Memory B cell (primary cell): ENCODE data around the gene RNF215.

ENCODE experiments used
- ATAC-seq: fragments of 150-1000 bp; cut with Tn5 transposase; 2 replicates; pipeline ENCODE4 v1.10.0; 2021; ENCODE audit warnings: low read depth, mild to moderate bottlenecking, moderate library complexity
- DNase-seq, 2 donors: peaks; one replicate each; pipeline ENCODE4 v3.0.0; 2022; ENCODE audit warnings: low spot score in 2 of 2
- H3K27ac Mint-ChIP-seq: one replicate; pipeline ENCODE4 v1.8.0; 2022; ENCODE audit warnings: mild to moderate bottlenecking, moderate library complexity, mixed read lengths
- H3K27me3 Mint-ChIP-seq: one replicate; pipeline ENCODE4 v1.8.0; 2022; ENCODE audit warnings: mixed read lengths
- H3K36me3 Mint-ChIP-seq: one replicate; pipeline ENCODE4 v1.8.0; 2022; ENCODE audit warnings: mild to moderate bottlenecking, mixed read lengths
- H3K4me1 Mint-ChIP-seq: one replicate; pipeline ENCODE4 v1.8.0; 2022; ENCODE audit warnings: mixed read lengths
- H3K4me3 Mint-ChIP-seq: one replicate; pipeline ENCODE4 v1.8.0; 2022; ENCODE audit warnings: mild to moderate bottlenecking, moderate library complexity, mixed read lengths
- H3K9me3 Mint-ChIP-seq: one replicate; pipeline ENCODE4 v1.8.0; 2022; ENCODE audit warnings: mixed read lengths

Gene RNF215

DNA sequence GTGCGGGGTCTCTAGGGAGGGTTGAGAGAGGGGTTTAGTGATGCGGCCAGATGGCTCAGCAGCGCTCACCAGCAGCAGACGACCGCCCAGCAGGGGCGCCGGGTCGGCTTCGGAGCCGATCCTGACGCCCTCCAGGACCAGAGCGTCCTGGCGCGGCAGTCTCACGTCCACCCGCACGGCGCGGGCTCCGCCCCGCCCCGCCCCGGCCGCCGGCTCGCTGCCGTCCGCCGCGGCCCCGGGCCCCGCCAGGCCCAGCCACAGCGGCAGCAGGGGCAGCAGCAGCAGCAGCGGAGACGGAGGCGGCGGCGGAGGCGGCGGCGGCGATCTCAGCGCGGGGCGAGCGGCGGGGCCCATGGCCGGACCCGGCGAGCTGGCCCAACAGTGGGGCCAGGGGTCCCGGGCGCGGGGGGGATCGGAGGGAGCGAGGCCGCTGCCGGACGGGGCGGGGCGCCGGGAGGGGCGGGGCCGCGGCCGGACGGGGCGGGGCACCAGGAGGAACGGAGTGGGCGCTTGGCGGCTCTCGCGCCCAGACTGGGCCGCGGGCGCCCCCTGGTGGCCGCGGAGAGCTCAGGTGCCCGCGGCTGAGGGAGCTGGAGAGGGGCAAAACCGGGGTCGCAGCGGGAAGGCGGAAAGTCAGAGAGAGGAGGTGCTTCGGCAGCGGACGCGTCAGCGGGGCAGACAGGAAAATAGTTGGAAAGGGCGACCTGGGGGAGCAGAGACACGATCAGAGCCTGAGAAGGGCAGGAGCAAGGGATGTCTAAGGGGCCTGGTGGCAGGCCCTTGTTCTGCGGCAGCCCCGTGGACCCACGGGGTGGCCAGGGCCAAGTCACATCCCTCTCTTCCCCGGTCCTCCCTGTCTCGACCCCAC lies at the start of gene RNF215:
Gene RNF215, minus strand, starts transcription at position 452 of the 868 bp plus-strand sequence. Its CDS starts 98 bp downstream, at position 354.
- no peaks in the 10 kb centered on the region for H3K9me3 Mint-ChIP-seq
- peaks cover 2% of the 10 kb centered on the region for H3K27me3 Mint-ChIP-seq
- ATAC-seq (peak; percentile 84), DNase-seq (peak; percentile 87 to 88)
- H3K4me3 Mint-ChIP-seq, result peak within 1 kb of the TSS; percentile 89
- H3K27ac Mint-ChIP-seq, result peak within 1 kb of the TSS; percentile 87
- H3K36me3 Mint-ChIP-seq, result no peaks in the 10 kb centered on the region
- H3K4me1 Mint-ChIP-seq, result peaks cover 21% of the 10 kb centered on the region

DNA sequence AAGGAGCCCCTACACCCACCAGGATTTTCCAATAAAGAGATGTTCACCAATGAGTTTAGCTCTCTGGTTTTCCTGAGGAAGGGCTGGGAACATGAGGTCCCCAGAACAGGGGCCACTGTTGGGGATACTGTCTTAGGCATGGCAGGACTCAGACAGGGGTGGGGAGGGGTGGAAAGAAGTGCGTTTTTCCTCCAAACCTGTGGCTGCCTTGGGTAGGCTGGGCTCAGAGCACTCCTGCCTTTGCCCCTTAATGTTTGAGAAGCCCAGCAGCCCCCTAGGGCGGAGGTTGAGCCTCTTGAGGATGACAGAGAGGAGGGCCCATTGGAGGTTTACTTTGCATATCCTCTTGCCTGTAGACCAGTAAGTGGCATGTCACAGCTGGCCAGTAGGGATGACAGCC lies 49.0 kb upstream of the RNF215 start:
- no peak for ATAC-seq
- H3K9me3 Mint-ChIP-seq, result peaks cover 14% of the 10 kb centered on the region
- peaks cover 17% of the 10 kb centered on the region for H3K36me3 Mint-ChIP-seq
- peaks cover 21% of the 10 kb centered on the region for H3K27me3 Mint-ChIP-seq
- H3K27ac Mint-ChIP-seq, result peak overlapping the region; percentile 98
- peaks cover 9% of the 10 kb centered on the region for H3K4me1 Mint-ChIP-seq
- no peak for DNase-seq
- peak overlapping the region; percentile 78 for H3K4me3 Mint-ChIP-seq

DNA sequence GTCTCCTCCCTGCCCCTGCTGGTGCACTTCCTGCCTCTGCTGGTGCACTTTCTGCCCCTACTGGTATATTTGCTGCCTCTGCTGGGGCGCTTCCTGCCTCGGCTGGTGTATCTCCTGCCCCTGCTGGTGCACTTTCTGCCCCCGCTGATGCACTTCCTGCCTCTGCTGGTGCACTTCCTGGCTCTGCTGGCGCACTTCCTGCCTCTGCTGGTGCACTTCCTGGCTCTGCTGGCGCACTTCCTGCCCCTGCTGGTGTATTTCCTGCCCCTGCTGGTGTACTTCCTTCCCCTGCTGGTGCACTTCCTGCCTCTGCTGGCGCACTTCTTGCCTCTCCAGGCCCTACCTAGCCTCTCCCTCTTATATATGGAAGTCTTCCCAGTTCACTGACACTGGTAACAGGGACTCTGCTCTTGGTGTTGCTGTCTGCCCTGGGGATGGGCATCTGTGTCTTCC lies 48.5 kb upstream of the RNF215 start:
- Mint-ChIP-seq H3K9me3 (peaks cover 14% of the 10 kb centered on the region), H3K4me1 (peaks cover 9% of the 10 kb centered on the region), H3K36me3 (peaks cover 17% of the 10 kb centered on the region), H3K4me3 (peak overlapping the region; percentile 78), H3K27ac (peak overlapping the region; percentile 98), H3K27me3 (peaks cover 17% of the 10 kb centered on the region)
- ATAC-seq, result peak; percentile 90
- DNase-seq, result peak; percentile 41 to 68

DNA sequence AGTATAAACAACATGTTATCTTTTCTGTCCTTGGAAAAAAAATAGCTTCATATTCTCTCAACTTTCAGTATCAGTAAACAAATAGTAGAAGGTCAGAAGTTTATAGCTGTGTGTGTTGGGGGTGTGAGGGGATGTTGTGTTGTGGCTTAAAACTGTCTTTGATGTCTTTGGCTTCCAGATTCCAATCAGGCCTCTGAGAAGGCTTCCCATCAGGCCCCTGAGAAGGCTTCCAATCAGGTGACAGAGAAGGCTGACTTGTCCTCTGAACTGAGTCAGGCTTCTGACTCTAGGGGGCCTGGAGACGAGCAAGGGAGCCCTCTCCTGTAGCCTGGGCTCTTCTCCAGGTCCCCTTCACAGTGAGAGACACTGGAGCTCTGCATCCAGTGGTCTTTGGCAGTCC lies 47.6 kb upstream of the RNF215 start:
- ATAC-seq (no peak), DNase-seq (no peak)
- H3K4me1 Mint-ChIP-seq, result peaks cover 9% of the 10 kb centered on the region
- no peak overlapping the region for H3K4me3 Mint-ChIP-seq
- peaks cover 14% of the 10 kb centered on the region for H3K9me3 Mint-ChIP-seq
- peak overlapping the region; percentile 98 for H3K27ac Mint-ChIP-seq
- H3K27me3 Mint-ChIP-seq, result peaks cover 13% of the 10 kb centered on the region
- peaks cover 17% of the 10 kb centered on the region for H3K36me3 Mint-ChIP-seq

DNA sequence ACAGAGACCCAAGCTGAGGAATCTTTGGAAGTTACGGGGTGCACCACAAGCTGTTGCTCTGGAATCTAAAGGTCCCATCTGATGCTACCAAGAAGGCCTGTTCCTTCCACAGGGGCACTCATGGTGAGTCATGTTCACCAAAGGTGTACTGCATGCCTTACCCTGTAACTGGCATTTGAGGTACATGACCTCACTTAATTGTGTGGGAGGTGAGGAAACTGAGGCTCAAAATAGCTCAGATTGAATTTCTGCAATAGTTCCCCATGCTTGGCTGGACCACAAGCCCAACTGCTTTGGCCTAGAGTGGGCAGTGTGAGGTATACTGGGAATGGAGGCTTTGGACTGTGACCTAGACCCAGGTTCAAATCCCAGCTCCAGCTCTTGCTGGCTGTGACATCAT lies 46.6 kb upstream of the RNF215 start:
- Mint-ChIP-seq H3K27ac (no peak overlapping the region), H3K4me1 (peaks cover 9% of the 10 kb centered on the region), H3K4me3 (no peak overlapping the region), H3K36me3 (peaks cover 21% of the 10 kb centered on the region), H3K9me3 (peaks cover 14% of the 10 kb centered on the region), H3K27me3 (peaks cover 11% of the 10 kb centered on the region)
- DNase-seq (no peak), ATAC-seq (no peak)

DNA sequence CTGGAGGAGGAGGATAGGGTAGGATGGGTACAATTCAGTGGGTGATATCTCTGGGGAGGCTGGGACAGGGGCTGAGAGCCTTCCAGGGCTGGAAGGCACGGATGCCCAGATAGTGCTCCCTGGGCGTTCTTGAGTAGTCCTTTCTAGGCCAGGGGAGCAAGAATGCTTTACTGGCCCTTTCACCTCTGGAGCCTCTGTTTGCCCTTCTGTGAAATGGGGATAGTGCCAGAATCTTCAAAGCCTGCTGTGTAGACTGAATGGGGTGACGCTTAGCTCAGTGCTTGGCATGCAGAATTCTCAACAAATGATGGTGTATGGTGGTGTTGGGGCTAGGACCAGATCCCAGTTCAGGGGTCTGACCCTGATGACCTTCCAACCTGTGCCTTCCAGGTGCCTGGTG lies 46.0 kb upstream of the RNF215 start:
- Mint-ChIP-seq H3K4me3 (no peak overlapping the region), H3K9me3 (peaks cover 12% of the 10 kb centered on the region), H3K27ac (no peak overlapping the region), H3K36me3 (peaks cover 19% of the 10 kb centered on the region), H3K27me3 (peaks cover 6% of the 10 kb centered on the region), H3K4me1 (peaks cover 9% of the 10 kb centered on the region)
- DNase-seq (no peak), ATAC-seq (no peak)

DNA sequence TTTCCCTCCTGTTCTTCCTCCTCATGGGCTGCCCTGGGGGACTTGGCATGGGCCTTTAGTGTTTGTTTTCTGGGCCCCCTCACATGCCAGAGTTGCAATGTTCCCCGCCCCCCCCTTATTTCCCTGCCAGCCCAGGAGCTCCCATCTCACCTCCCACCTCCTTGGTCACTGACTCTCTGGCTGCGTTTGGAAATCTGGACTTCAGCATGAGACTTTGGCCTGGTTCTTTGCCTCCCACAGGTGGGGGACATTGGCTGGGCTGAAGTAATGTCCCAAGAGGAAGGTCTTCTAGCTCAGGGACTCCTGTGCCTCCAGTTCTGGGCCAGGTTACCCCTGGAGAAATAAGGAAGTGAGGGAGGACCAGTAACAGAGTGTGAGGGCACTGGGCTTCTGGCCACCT lies 45.3 kb upstream of the RNF215 start:
- H3K27me3 Mint-ChIP-seq, result peaks cover 5% of the 10 kb centered on the region
- peaks cover 11% of the 10 kb centered on the region for H3K9me3 Mint-ChIP-seq
- no peak overlapping the region for H3K4me3 Mint-ChIP-seq
- peaks cover 18% of the 10 kb centered on the region for H3K36me3 Mint-ChIP-seq
- DNase-seq, result no peak
- ATAC-seq, result no peak
- peaks cover 9% of the 10 kb centered on the region for H3K4me1 Mint-ChIP-seq
- no peak overlapping the region for H3K27ac Mint-ChIP-seq

DNA sequence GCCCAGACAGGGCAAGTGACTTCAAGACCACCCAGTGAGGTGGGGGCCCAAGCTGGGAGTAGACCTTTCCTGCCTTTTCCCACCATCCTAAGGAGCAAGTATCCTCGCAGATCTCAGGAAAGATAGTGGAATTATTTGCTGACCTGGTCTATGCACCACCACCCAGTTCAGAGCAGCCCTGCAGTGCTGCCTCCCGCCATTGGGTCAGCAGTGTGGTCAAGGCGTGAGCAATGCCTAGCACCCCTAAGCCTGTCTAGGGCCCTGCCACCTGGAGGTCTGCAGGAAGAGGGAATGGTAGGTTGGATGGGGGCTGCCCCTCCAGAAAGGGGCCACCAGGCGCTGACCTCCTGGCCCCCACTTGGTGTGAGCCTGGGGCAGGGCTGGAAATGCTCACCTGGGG lies 44.9 kb upstream of the RNF215 start:
- Mint-ChIP-seq H3K4me1 (peaks cover 9% of the 10 kb centered on the region), H3K27me3 (peaks cover 5% of the 10 kb centered on the region), H3K36me3 (peaks cover 21% of the 10 kb centered on the region), H3K9me3 (peaks cover 11% of the 10 kb centered on the region), H3K4me3 (no peak overlapping the region), H3K27ac (no peak overlapping the region)
- DNase-seq (no peak), ATAC-seq (no peak)

DNA sequence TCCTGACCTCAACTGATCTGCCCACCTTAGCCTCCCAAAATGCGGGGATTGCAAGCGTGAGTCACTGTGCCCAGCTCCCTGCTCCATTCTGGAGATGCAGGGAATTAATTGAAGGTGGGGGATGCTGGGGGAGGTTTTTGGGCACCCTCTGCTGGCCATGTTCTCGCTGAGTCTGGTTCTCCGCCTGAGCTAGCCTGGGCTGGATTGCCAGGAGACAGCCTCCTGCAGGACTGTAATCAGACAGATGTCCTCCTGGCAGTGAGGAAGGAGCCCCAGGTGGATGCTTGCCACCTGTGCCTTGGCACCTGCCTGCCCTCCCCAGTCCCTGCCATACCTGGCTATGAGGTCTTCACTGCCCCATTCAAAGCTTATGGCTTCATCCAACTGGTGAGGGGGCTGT lies 43.7 kb upstream of the RNF215 start:
- no peak overlapping the region for H3K27ac Mint-ChIP-seq

DNA sequence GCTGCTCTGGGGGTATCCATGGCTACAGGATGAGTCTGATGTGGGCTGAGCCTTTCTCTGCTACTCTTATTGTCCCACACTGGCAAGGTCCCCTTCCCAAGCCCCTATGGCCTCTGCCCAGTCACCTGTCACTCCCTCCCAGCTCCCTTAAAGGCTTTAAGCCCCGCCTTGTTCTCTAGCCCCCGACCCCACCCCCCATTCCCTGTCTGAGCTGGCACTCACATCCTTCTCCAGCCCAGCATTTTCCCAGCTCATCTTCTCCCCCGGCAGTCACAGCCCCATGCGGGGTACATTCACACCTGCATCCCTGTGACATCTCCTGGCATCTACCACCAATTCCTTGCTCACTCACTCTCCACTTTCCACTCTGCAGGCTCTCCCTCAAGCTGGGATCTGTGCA lies 42.7 kb upstream of the RNF215 start:
- Mint-ChIP-seq H3K4me3 (no peak overlapping the region), H3K27ac (no peak overlapping the region), H3K27me3 (no peaks in the 10 kb centered on the region), H3K4me1 (peaks cover 16% of the 10 kb centered on the region), H3K9me3 (peaks cover 1% of the 10 kb centered on the region), H3K36me3 (peaks cover 11% of the 10 kb centered on the region)
- ATAC-seq (no peak), DNase-seq (no peak)

More for the DNA sequence above, 43.7 kb upstream of the RNF215 start:
- peaks cover 9% of the 10 kb centered on the region for H3K9me3 Mint-ChIP-seq
- peaks cover 18% of the 10 kb centered on the region for H3K4me1 Mint-ChIP-seq
- ATAC-seq (no peak), DNase-seq (no peak)
- peaks cover 3% of the 10 kb centered on the region for H3K27me3 Mint-ChIP-seq
- H3K4me3 Mint-ChIP-seq, result no peak overlapping the region
- peaks cover 19% of the 10 kb centered on the region for H3K36me3 Mint-ChIP-seq

DNA sequence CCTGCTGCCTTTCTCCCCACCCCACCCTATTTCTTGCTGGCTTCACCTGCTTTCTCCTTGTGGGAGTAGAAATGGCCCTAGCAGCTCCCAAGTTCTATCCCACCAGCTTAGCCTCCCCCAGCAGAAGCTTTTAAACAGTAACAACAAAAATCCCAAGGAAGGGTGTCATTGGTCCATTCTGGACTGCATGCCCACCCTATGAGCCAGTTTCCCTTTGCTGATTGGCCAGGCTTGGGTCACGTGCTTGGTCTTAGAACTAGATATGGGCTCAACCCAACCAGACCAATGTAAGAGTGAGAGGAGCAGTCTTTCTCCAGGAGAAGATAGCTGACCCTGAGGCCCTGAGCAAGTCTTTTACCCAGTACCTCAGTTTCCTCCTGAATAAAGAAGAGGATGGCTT lies 40.7 kb upstream of the RNF215 start:
- Mint-ChIP-seq H3K27ac (no peak overlapping the region), H3K4me1 (peaks cover 22% of the 10 kb centered on the region), H3K9me3 (no peaks in the 10 kb centered on the region), H3K36me3 (peaks cover 11% of the 10 kb centered on the region), H3K4me3 (no peak overlapping the region), H3K27me3 (no peaks in the 10 kb centered on the region)
- DNase-seq (no peak), ATAC-seq (no peak)

DNA sequence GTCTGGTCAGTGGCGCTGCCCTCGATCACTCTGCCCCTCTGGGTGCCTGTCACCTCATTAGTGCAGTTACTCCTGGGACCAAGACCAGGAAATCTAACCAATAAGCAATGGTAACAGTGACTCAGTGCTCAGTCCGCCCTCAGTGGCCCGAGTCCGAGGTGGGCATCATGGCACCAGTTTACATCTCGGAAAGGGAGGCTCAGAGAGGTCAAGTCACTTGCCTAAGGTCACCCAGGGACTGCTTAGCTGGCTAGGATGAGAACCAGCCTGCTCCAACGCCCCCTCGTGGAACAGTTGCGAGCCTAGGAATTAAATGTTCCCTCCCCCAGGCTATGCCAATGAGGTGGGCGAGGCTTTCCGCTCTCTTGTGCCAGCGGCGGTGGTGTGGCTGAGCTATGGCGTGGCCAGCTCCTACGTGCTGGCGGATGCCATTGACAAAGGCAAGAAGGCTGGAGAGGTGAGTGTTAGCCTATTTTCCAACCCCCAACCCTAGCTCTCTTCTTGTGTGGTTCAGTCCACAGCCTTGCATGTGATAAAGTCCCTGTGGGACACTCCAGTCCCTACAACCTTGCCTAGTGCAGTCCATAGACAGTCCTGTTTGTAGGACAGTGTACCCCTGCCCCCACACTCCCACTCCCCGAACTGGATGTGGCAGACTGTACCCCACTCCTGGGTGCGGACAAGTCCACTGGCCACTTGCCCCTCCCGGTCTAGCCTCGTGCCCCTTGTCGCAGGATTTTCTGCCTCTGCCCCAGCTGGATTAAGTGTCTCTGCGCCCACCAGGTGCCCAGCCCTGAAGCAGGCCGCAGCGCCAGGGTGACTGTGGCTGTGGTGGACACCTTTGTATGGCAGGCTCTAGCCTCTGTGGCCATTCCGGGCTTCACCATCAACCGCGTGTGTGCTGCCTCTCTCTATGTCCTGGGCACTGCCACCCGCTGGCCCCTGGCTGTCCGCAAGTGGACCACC lies 39.5 kb upstream of the RNF215 start:
- Mint-ChIP-seq H3K4me1 (peaks cover 30% of the 10 kb centered on the region), H3K36me3 (peaks cover 11% of the 10 kb centered on the region), H3K27me3 (no peaks in the 10 kb centered on the region), H3K27ac (peak overlapping the region; percentile 96), H3K9me3 (no peaks in the 10 kb centered on the region), H3K4me3 (peak overlapping the region; percentile 91)
- DNase-seq, result peak; percentile 74 to 82
- peak; percentile 46 for ATAC-seq

DNA sequence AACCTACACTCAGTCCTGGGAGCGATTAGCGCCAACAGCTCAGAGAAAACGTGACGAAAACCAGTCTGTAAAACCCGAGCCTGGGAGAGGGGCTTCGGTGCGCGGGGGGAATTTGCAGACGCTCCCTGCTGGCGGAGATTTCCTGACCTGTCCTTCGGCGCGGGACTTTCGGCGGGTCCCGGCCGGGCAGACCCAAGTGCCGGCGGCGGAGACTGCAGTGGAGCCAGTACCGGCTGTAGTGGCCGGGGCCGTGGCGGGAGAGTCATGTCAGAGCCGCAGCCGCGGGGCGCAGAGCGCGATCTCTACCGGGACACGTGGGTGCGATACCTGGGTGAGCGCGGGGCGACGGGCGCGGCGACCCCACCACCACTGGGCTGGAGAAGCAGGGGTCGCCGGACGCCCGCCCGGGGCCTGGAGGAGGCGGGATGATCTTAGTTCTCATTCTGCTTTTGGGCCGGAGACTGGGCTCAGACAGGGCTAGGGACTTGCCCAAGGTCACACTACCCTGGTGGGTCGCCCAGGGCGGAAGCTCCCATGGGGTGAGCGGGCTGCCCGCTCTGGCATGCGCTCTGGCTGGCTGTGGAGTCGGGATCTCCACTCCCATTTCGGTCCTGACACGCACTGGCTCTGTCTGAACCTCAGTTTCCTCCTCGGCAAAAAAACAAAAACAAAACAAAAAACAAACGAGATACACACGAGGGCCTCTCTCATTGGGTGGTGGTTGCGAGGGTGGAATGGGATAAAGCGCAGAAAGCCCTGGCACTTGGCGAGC lies 38.6 kb upstream of the RNF215 start, which contains the start of gene MTFP1:
Gene MTFP1, plus strand, starts transcription at position 153 of the 772 bp plus-strand sequence. Its CDS starts 112 bp downstream, at position 265.
- peak within 1 kb of the TSS; percentile 98 for H3K4me3 Mint-ChIP-seq
- H3K4me1 Mint-ChIP-seq, result peaks cover 30% of the 10 kb centered on the region
- peak; percentile 41 to 55 for DNase-seq
- H3K36me3 Mint-ChIP-seq, result peaks cover 11% of the 10 kb centered on the region
- H3K27ac Mint-ChIP-seq, result peak within 1 kb of the TSS; percentile 96
- ATAC-seq, result peak; percentile 20
- H3K9me3 Mint-ChIP-seq, result no peaks in the 10 kb centered on the region
- no peaks in the 10 kb centered on the region for H3K27me3 Mint-ChIP-seq
